Measurements from ENCODE around the gene CHST15.
A peak's percentile ranks its signal among the peaks of the same experiment; 100 is the strongest.

CHST15 gene

DNA sequence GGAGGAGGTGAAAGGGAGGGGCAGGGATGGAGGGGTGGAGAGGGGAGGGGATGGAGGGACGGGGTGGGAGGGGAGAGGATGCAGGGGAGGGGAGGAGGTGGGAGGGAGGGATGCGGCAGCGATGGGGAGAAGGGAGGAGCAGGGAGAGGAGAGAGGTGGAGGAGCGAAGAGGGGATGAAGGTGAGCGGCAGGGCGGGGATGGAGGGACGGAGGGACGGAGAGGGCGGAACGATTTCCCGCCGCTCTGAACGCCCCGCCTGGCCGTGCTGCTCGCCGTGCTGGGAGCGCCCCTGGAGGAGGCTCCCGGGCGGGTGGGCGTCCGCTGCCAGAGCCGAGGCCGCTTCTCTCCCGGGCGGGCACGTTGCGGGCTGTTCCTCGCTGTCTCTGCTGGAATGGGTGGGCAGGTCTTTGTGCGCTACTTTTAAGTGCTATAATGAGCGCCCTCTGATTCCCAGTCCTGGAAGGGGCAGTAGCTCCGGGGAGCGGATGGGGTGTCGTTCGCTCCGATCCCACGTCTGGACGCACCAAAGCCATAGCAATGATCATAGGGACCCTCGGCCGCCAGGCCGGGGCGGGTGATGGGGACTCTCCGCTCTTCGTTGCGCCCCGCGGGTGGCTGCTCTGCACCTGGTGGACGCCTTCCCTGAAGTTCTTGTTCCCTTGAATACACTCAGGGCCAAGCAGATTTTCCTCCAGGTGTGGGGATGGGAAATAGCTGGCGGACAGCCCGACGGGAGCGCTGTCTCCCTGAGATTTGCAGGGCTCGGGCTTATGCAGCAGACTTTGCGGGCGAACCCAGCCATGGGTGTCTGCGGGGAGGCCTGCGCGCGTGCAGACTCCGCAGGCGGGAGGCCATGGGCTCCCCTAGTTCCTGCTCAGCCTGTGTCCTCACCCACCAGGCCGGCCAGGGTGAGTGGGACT is 120.7 kb downstream of the CHST15 start:
- CTCF ChIA-PET: interaction anchor here (1.4 to 1.6 kb wide), 2 partner anchors 22 to 391 kb away, joined by 7 to 8 read pairs; no protein-coding TSS in a partner anchor
- Mint-ChIP-seq H3K27me3 (peaks cover 72% of the 10 kb centered on the region), H3K36me3 (no peaks in the 10 kb centered on the region), H3K4me1 (no peaks in the 10 kb centered on the region), H3K4me3 (no peak overlapping the region), H3K9me3 (peaks cover 4% of the 10 kb centered on the region), H3K27ac (no peak overlapping the region)
- no peak for DNase-seq

DNA sequence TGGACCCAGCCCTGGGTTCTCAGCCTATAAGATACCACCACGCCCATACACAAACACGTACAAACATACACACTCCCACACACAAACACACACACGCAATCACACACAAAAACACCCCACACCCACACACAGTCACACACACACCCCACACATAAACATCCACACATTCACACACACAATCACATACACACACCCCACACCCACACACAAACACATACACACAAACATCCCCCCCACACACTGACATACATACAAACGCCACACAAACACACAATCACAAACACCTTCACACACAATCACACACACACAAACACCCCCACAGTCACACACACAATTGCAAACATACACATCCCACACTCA is 122.5 kb downstream of the CHST15 start:
- H3K27me3 Mint-ChIP-seq: peaks cover 70% of the 10 kb centered on the region
- DNase-seq: no peak

DNA sequence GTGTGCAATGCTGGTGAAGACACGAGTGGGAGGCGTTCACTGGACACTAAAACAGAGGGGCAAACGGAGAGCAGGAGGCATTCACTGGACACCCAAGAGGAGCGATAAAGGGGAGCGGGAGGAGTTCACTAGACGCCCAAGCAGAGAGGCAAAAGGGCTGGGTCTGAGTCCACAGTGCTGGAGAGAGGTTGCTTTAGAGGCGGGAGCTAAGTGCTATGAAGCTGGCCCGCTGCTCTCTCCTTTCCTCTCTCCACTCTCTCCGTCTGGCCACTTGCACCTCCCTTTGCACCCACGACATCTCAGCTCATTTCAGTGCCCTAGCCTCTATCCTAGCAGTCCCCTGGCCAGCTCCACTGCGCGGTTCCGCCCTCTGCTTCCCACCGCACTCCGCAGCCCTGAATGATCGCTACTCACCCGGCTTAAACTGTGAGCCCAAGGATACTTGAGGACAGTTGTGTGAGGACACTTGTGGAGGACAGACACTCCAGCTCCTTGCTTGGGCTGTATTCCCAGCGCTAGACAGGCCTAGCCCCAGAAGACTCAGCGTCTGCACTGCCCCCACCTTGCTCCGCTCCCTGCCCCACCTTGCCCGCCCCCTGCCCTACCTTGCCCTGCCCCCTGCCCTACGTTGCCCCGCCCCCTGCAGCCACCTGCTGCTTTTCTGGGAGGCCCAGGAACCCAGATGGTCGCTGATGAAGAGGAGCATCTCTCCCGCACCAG is 123.0 kb downstream of the CHST15 start:
- peak overlapping the region; percentile 12 for H3K27ac Mint-ChIP-seq
- peaks cover 4% of the 10 kb centered on the region for H3K9me3 Mint-ChIP-seq
- H3K27me3 Mint-ChIP-seq: peaks cover 70% of the 10 kb centered on the region
- H3K4me3 Mint-ChIP-seq: no peak overlapping the region
- no peak for DNase-seq
- H3K4me1 Mint-ChIP-seq: no peaks in the 10 kb centered on the region
- CTCF ChIA-PET: interaction anchor here (1.0 to 1.2 kb wide), 3 partner anchors 387 to 397 kb away, joined by 3 to 9 read pairs (median 4); no protein-coding TSS in a partner anchor
- no peaks in the 10 kb centered on the region for H3K36me3 Mint-ChIP-seq

More for the DNA sequence above, 122.5 kb downstream of the CHST15 start:
- CTCF ChIA-PET: interaction anchor here (1.0 to 1.2 kb wide), 3 partner anchors 387 to 397 kb away, joined by 3 to 9 read pairs (median 4); no protein-coding TSS in a partner anchor
- peaks cover 4% of the 10 kb centered on the region for H3K9me3 Mint-ChIP-seq
- H3K4me1 Mint-ChIP-seq: no peaks in the 10 kb centered on the region
- H3K4me3 Mint-ChIP-seq: no peak overlapping the region
- H3K36me3 Mint-ChIP-seq: no peaks in the 10 kb centered on the region
- no peak overlapping the region for H3K27ac Mint-ChIP-seq

DNA sequence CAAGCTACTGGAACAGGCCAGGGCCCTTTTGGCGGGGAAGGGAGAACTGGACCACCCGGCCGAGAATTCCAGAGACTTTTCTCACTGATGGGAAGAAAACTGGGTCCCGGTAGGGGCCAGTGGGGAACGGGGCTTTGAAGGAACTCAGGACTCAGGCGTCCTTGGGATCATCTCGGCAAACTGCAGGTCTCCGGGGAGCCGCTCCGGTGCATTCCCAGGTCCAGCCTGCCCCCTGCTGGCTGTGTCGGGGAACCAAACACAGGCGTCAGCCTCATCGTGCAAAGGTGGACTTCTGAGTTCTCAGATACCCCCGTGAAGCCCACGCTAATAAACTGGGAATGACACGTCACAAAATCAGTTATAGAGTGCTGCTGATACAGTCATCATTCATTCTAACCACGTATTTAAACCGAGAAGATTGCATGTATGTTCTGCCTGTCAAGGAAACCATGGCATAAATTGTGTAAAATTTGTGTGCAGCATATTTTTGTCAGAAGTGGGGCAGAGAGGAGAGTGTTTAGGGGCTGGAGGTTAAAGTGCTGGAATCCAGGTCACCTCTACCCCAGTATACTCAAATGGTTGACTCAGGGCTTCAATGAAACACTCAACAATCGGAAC is 125.7 kb downstream of the CHST15 start:
- peaks cover 4% of the 10 kb centered on the region for H3K9me3 Mint-ChIP-seq
- H3K27ac Mint-ChIP-seq: no peak overlapping the region
- no peaks in the 10 kb centered on the region for H3K36me3 Mint-ChIP-seq
- no peak overlapping the region for H3K4me3 Mint-ChIP-seq
- no peaks in the 10 kb centered on the region for H3K4me1 Mint-ChIP-seq
- H3K27me3 Mint-ChIP-seq: peaks cover 59% of the 10 kb centered on the region
- DNase-seq: peak; percentile 68
- CTCF ChIA-PET: interaction anchor here (0.6 to 1.5 kb wide), 5 partner anchors 13 to 405 kb away, joined by 3 to 8 read pairs (median 4); no protein-coding TSS in a partner anchor

DNA sequence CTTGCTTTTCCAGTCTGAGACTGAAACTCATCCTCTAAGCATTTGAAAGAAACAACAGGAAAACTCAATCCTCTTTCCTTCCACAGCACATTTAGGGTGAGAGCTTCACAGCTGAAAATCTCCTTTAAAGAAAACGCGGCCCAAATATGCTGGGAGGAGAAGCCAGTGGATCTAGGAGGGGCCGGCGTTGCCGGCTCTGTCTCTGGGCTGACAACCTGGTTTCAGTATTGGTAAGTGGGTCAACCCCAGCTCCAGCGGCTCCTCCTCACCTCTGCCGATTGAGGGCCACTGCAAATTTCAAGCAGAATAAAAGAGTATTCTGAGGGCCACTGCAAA is 126.5 kb downstream of the CHST15 start:
- no peak for DNase-seq
- Mint-ChIP-seq H3K4me3 (no peak overlapping the region), H3K27me3 (peaks cover 58% of the 10 kb centered on the region), H3K36me3 (no peaks in the 10 kb centered on the region), H3K27ac (no peak overlapping the region), H3K4me1 (no peaks in the 10 kb centered on the region), H3K9me3 (peaks cover 4% of the 10 kb centered on the region)
- CTCF ChIA-PET: interaction anchor here (0.6 to 1.5 kb wide), 5 partner anchors 12 to 404 kb away, joined by 3 to 8 read pairs (median 4); no protein-coding TSS in a partner anchor

DNA sequence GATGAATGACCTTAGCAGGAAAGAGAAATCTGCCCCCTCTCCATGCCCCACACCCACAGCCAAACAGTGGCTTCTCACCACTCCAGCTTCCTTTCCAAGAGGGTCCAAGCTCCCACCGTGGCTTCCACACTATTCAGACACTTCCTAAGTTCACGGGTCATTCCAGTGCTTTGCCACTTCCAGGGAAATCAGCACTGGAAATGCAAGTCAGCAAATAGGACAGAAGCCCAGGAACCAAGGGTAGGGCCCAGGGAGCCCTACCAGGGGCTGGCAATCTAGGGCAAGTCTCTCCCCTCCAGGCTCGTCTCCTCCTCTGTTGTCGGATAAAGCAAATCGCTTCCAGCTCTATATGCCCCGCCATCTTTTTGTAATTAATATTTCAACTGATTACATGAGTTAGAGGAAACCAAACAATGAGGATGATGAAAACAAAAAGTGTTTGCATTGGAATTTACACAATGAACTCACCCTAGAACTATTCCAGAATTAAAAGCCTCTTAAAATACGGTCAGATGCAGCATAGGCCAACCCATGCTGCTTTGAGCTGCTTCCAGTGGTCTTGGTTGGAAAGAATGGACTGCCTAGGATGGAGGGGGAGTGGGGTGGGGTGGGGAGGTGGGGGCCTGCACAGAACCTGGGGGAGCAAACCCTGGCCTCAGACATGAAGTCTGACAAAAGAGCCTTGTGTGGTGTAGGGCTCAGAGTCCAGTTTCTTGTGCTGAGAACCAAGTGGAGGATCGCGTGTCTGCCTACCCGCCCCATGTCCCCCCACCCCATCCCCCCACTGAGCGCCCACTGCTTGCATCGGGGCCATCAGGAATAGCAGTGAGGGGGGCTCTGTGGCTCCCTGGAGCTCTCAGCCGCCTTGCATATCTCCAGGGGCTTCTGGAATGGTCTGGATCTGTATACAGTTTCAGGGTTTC is 127.2 kb downstream of the CHST15 start:
- no peak for DNase-seq
- peaks cover 51% of the 10 kb centered on the region for H3K27me3 Mint-ChIP-seq
- no peaks in the 10 kb centered on the region for H3K9me3 Mint-ChIP-seq
- no peaks in the 10 kb centered on the region for H3K36me3 Mint-ChIP-seq
- H3K4me3 Mint-ChIP-seq: no peak overlapping the region
- no peak overlapping the region for H3K27ac Mint-ChIP-seq
- no peaks in the 10 kb centered on the region for H3K4me1 Mint-ChIP-seq
- CTCF ChIA-PET: interaction anchor here (1.2 to 1.5 kb wide), 5 partner anchors 12 to 392 kb away, joined by 3 to 8 read pairs (median 4); no protein-coding TSS in a partner anchor

DNA sequence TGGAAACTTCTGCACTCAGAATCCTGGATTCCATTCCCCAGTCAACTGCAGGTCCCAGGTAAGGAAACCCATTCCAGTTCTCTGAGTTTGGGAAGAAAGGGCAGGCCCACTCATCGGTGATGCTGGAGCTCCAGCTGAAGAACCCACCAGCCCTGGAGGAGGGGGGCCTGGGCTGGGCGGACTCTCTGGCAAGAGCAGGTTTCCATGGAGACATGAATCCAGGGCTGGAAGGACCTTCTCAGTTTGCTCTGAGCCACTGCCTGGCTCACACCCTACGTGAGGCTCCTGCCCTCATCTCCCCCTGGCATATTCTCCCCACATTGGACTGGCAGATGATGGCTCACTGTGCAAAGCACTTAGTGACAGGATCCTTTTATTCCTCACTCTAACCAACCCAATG is 128.4 kb downstream of the CHST15 start:
- Mint-ChIP-seq H3K4me3 (no peak overlapping the region), H3K9me3 (no peaks in the 10 kb centered on the region), H3K27me3 (peaks cover 38% of the 10 kb centered on the region), H3K4me1 (no peaks in the 10 kb centered on the region), H3K27ac (no peak overlapping the region), H3K36me3 (no peaks in the 10 kb centered on the region)
- CTCF ChIA-PET: interaction anchor here (0.8 to 0.9 kb wide), 2 partner anchors 381 to 383 kb away, joined by 3 read pairs; no protein-coding TSS in a partner anchor
- DNase-seq: no peak

DNA sequence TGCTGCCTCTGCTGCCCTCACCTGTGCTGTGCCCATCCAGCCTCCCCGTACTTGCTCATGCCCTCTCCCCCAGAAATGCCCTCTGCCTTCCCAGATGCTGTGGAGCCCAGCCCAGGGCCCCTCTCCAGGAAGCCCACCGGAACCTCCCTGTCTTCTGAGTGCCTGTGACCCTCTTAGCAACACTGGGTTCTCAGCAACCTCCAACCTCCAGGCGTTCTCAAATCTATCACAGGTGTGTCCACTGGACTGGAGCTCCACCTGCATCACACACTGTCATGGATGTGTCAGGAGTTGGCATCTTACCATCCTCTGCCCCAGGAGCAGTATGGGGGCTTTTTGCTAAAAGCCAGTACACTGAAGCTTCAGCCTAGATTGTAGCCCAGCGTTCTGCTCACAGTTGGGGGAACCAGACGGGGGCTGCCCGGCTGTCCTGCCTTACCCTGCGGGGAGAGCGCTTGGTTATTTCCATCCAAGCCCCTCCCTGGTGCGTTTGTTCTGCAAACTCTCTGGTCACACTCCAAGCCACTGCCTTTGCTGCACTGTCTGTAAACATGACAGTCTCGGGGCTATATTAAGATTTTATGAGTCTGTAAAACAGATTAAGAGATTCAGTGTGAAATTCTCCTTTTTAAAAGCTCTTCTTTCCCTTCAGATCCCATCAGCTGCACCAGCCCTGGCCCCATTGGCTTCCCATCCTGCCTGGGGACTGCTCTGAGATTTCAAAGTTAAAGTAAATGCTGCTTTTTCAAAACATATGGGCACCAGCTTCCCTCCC is 130.5 kb downstream of the CHST15 start:
- H3K4me3 Mint-ChIP-seq: no peak overlapping the region
- no peaks in the 10 kb centered on the region for H3K4me1 Mint-ChIP-seq
- no peaks in the 10 kb centered on the region for H3K36me3 Mint-ChIP-seq
- H3K27me3 Mint-ChIP-seq: peaks cover 37% of the 10 kb centered on the region
- DNase-seq: no peak
- no peaks in the 10 kb centered on the region for H3K9me3 Mint-ChIP-seq
- H3K27ac Mint-ChIP-seq: no peak overlapping the region
- CTCF ChIA-PET: no interaction called here

DNA sequence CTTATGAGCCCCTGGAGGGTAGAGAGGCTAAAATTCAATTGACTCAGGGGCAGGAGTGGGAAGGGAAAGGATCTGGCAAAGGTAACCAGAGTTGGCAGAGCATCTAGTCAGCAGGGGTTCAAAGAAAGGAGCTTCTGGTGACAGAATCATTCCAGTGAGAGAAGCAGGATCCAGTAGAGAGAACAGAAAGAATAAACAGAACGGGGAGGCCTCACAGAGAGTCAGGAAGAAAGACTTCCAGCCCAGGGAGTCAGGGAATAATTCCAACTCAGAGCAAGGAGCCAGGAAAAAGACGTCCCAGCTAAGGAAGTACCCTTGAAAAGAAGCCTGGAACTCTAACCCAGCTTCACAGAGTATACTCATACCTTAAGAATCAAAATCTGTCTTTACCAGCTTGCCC is 135.2 kb downstream of the CHST15 start:
- Mint-ChIP-seq H3K27ac (no peak overlapping the region), H3K9me3 (no peaks in the 10 kb centered on the region), H3K4me1 (no peaks in the 10 kb centered on the region), H3K27me3 (peaks cover 23% of the 10 kb centered on the region), H3K36me3 (no peaks in the 10 kb centered on the region), H3K4me3 (no peak overlapping the region)
- no peak for DNase-seq
- CTCF ChIA-PET: no interaction called here
